AG04450 (cell line): Measurements from ENCODE around the gene ZFX. TPM values are rescaled to one million over a fixed set of nuclear protein-coding genes. Genes with fewer than 3 reads are reported as not detected.

ENCODE experiments used
- CTCF ChIA-PET: fragments of 300-600, 350-600 bp; formaldehyde crosslinking; extraction: SDS; loops from one replicate; lab custom pipeline; 2022; ENCODE audit warnings: antibody characterized with exemption, inconsistent platforms; lab: Charles Lee
- POLR2A ChIA-PET: fragments of 350-600 bp; formaldehyde crosslinking; extraction: SDS; loops from one replicate; lab custom pipeline; 2021; ENCODE audit warnings: antibody characterized with exemption, inconsistent platforms; lab: Yijun Ruan, JAX
- DNase-seq: peaks from one replicate; pipeline ENCODE4 v3.0.0-alpha.2; 2011; ENCODE audit warnings: low read depth, low spot score
- H3K27ac ChIP-seq: one replicate; pipeline ENCODE4 v1.5.1; 2012; ENCODE audit warnings: low read depth, low read length, control low read depth
- H3K27me3 ChIP-seq: one replicate; pipeline ENCODE4 v1.6.0; 2012; ENCODE audit warnings: low read length; ENCODE audit not compliant: control insufficient read depth, insufficient read depth
- H3K4me3 ChIP-seq: 2 replicates; pipeline ENCODE4 v1.5.1; 2011; ENCODE audit warnings: mild to moderate bottlenecking, low read depth, low read length, control low read depth
- H3K9me3 ChIP-seq: 2 replicates; pipeline ENCODE4 v1.5.1; 2012; ENCODE audit warnings: low read length; ENCODE audit not compliant: control insufficient read depth, insufficient read depth
- CTCF ChIP-seq: IDR thresholded peaks from 2 replicates; pipeline ENCODE4 v1.5.1; 2011; ENCODE audit warnings: low read depth, low read length, control low read depth, inconsistent platforms
- polyA plus RNA-seq: library from polyadenylated mRNA; depleted of rRNA; stranded (reverse); fragments of >200 nt; gene quantifications from 2 replicates; pipeline ENCODE4 v1.2.3, GENCODE V29; 2011

Gene ZFX
- polyA plus RNA-seq, 1 experiment, result 23.1 TPM

- TF ChIP-seq CTCF, result no peak
- Histone ChIP-seq H3K9me3 (no peaks in the 10 kb centered on the region), H3K27ac (no peak overlapping the region), H3K4me3 (no peak overlapping the region), H3K27me3 (no peaks in the 10 kb centered on the region)
- ChIA-PET POLR2A (no interaction called here), CTCF (interaction anchor here (0.5 kb wide), 1 partner anchor 59 kb away, joined by 5 read pairs; no protein-coding TSS in a partner anchor)
- DNase-seq, result no peak
Observed at GRCh38 chrX:24219320-24219719, 69.8 kb downstream of the ZFX start.

GRCh38 chrX:24221872-24222271, 72.3 kb downstream of the ZFX start:
- CTCF ChIA-PET, result no interaction called here
- Histone ChIP-seq H3K27me3 (no peaks in the 10 kb centered on the region), H3K27ac (no peak overlapping the region), H3K4me3 (no peak overlapping the region), H3K9me3 (no peaks in the 10 kb centered on the region)
- DNase-seq, result no peak
- POLR2A ChIA-PET, result no interaction called here
- no peak for TF ChIP-seq CTCF

GRCh38 chrX:24225265-24225664, 75.7 kb downstream of the ZFX start:
- H3K27me3 ChIP-seq, result no peaks in the 10 kb centered on the region
- no peaks in the 10 kb centered on the region for H3K9me3 ChIP-seq
- ChIA-PET POLR2A (no interaction called here), CTCF (no interaction called here)
- DNase-seq, result no peak
- no peak overlapping the region for H3K27ac ChIP-seq
- H3K4me3 ChIP-seq, result no peak overlapping the region
- TF ChIP-seq CTCF, result no peak

GRCh38 chrX:24226176-24226575, 76.6 kb downstream of the ZFX start:
- no peak for TF ChIP-seq CTCF
- DNase-seq, result no peak
- ChIA-PET POLR2A (no interaction called here), CTCF (no interaction called here)
- H3K27ac ChIP-seq, result no peak overlapping the region
- H3K9me3 ChIP-seq, result no peaks in the 10 kb centered on the region
- H3K27me3 ChIP-seq, result no peaks in the 10 kb centered on the region
- no peak overlapping the region for H3K4me3 ChIP-seq

- no peak for TF ChIP-seq CTCF
- H3K9me3 ChIP-seq, result no peaks in the 10 kb centered on the region
- no peak overlapping the region for H3K27ac ChIP-seq
- DNase-seq, result no peak
- CTCF ChIA-PET, result no interaction called here
- POLR2A ChIA-PET, result no interaction called here
- no peaks in the 10 kb centered on the region for H3K27me3 ChIP-seq
- H3K4me3 ChIP-seq, result no peak overlapping the region
Observed at GRCh38 chrX:24228596-24228995, 79.1 kb downstream of the ZFX start.
